Subcutaneous adipose tissue (tissue), 4 donors: ENCODE data around the gene CCNH. TPM values are rescaled to one million over a fixed set of nuclear protein-coding genes. Genes with fewer than 3 reads are reported as not detected.

Source experiments
- total RNA-seq, 4 donors: library from RNA; depleted of rRNA; stranded (reverse); fragments of >200 nt; gene quantifications; one replicate each; pipeline ENCODE4 v1.1.0, GENCODE V29; 2016
- TF ChIP-seq, protein P1 (sequence below): fragments of 450-650 bp; IDR thresholded peaks from one replicate; pipeline ENCODE4 v1.5.1; 2016; ENCODE audit warnings: low read depth, mild to moderate bottlenecking, control low read depth, antibody characterized with exemption, moderate library complexity

Gene CCNH
- total RNA-seq, 4 donors from 2014 or later, result 142 to 294 (median 170) TPM

GRCh38 chr5:87404359-87404758, 8.4 kb downstream of the CCNH start:
- TF ChIP-seq, protein P1, sequence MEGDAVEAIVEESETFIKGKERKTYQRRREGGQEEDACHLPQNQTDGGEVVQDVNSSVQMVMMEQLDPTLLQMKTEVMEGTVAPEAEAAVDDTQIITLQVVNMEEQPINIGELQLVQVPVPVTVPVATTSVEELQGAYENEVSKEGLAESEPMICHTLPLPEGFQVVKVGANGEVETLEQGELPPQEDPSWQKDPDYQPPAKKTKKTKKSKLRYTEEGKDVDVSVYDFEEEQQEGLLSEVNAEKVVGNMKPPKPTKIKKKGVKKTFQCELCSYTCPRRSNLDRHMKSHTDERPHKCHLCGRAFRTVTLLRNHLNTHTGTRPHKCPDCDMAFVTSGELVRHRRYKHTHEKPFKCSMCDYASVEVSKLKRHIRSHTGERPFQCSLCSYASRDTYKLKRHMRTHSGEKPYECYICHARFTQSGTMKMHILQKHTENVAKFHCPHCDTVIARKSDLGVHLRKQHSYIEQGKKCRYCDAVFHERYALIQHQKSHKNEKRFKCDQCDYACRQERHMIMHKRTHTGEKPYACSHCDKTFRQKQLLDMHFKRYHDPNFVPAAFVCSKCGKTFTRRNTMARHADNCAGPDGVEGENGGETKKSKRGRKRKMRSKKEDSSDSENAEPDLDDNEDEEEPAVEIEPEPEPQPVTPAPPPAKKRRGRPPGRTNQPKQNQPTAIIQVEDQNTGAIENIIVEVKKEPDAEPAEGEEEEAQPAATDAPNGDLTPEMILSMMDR, result no peak

DNA sequence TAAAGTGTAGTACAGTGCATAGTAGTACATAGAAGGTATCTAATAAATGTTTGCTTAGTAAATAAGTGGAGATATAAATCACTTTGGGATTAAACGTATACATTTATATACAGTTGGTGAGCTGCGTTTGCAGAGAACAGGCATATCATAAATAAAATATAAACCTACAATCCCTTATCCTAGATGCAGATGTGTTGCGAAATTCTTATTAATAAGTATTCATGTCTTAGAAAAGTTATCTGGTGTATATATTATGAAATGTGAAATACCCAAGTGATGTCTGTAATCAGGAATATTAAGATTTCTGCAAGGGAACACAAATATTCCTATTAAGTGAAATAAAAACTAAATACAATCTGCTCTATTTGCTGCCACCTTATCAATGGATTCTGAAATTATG, 8.8 kb downstream of the CCNH start:
- TF ChIP-seq, protein P1, result no peak

DNA sequence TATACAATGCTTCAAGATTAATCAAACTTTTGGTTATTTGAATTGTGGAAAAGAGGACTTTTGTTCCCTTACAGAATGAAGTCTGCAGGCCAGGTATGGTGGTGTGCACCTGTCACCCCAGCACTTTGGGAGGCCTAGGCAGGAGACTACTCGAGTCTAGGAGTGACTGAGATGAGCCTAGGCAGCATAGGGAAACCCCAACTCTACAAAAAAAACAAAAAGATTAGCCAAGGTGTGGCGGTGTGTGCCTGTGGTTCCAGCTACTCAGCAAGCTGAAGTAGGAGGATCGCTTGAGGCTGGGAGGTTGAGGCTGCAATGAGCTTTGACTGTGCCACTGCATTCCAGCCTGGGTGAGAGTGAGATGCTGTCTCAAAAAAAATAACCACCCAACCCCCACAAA, 9.3 kb downstream of the CCNH start:
- TF ChIP-seq, protein P1, result no peak

DNA sequence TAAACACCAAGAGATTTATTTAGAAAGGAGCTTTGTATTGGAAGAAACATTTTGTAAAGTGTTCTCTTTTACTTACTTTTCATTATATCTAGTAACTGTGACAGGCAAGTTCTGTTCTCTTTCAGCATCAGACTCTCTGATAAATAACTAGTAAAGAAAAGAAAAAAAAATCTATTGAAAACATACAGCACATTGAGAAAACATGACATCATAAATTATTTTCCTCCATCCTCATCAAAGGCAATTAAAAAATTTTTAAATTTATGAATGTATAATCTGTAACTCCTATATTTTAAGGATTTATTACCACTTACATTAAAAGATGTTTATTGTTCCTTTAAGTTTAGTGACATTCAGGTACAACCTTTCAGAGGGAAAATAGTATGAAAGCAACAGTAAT, 11.1 kb downstream of the CCNH start:
- TF ChIP-seq, protein P1, result no peak

DNA sequence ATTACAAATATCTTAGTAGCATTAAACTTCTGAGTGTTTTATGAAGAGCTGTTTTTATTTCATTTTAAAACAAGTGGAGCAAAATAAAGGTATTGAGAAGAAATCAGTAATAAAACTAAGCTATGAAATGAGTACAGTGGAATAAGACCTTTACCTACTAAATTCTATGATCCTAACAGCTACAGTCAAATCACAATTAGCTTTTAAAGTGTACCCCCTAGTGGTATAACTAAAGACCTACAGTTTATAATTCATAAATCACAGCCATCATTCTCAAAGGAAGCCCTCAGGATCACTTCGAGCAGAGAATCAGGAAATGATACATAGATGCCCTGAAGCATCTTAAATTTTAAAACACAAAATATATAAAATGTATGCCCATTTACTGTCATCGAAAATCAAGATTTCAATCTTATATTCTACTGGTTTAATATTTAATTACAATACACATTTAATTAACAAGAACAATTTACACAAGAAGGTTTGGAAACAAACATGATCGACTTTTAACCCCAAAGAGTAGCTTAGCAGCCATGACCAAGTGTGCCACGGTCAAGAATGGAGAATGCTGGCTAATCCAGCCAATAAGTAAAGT, 12.3 kb downstream of the CCNH start:
- TF ChIP-seq, protein P1, result no peak

- TF ChIP-seq, protein P1, result no peak
Observed at GRCh38 chr5:87399720-87400119, 13.0 kb downstream of the CCNH start.

DNA sequence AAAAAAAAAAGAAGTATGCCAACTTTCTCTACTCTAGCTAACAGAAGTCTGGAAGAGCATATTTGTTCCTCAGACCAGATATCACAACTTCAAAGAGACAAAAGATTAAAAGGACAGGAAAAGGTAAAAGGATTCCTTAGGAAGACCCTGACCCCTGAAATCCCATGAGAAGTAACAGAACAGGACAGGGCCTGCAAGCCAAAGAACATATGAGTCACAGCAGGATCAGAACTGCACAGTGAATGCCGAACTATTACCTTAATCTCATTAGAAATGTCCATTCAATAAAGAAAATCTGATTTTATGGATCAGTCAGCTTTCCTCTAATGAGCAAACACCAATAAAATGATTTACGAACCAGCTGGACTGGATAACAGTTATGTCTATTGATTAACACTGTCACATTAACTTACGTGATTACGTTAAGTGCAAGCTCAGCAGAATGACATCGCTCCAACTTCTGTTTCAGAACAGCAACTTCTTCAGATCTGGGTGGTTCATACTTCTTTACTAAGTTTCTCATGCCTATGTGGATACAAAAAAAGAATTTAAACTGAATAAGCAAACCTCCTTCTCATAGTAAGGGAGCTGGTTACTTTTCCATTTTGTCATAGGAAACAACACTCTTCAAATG, 13.6 kb downstream of the CCNH start:
- TF ChIP-seq, protein P1, result no peak
